H1 (cell line): ENCODE data around the gene SLC7A5. TPM values are rescaled to one million over a fixed set of nuclear protein-coding genes. Genes with fewer than 3 reads are reported as not detected.

ENCODE experiments used
- CTCF ChIA-PET: fragments of 300-600 bp; sonication (Branson Sonifier 250); formaldehyde crosslinking; loops from one replicate; lab custom pipeline; 2021; ENCODE audit not compliant: partially characterized antibody; lab: Charles Lee
- POLR2A ChIA-PET: fragments of 300-600 bp; sonication (Branson Sonifier 250); formaldehyde crosslinking; loops from one replicate; lab custom pipeline; 2021; ENCODE audit warnings: inconsistent platforms; ENCODE audit not compliant: partially characterized antibody; lab: Charles Lee
- DNase-seq, 2 experiments: peaks; one replicate each; pipeline versions ENCODE4 v3.0.0 to v3.0.0-alpha.2; 2010 to 2022; ENCODE audit warnings: low spot score in 2 of 2, low read depth in 1 of 2, mixed read lengths in 1 of 2
- FAIRE-seq: peaks from 2 replicates; lab custom pipeline; 2011; peaks lifted over from hg19 to GRCh38; lab: Jason Lieb, UNC
- H2AFZ ChIP-seq: 2 replicates; pipeline ENCODE4 v1.8.1; 2012; ENCODE audit warnings: low read length, inconsistent platforms
- H2AK5ac ChIP-seq: 2 replicates; pipeline ENCODE4 v1.6.1; 2013; ENCODE audit warnings: low read depth, low read length
- H2BK120ac ChIP-seq: replicated peaks from 2 replicates; pipeline ENCODE3; 2013; ENCODE audit warnings: low read depth, low read length, inconsistent platforms
- H2BK12ac ChIP-seq: 2 replicates; pipeline ENCODE4 v1.6.1; 2013; ENCODE audit warnings: low read depth, low read length
- H2BK15ac ChIP-seq: 2 replicates; pipeline ENCODE4 v1.6.1; 2013; ENCODE audit warnings: low read length
- H2BK20ac ChIP-seq: 2 replicates; pipeline ENCODE4 v1.6.1; 2013; ENCODE audit warnings: low read length
- H2BK5ac ChIP-seq: 2 replicates; pipeline ENCODE4 v1.6.1; 2013; ENCODE audit warnings: low read depth, low read length
- H3K14ac ChIP-seq: 2 replicates; pipeline ENCODE4 v1.6.1; 2013; ENCODE audit warnings: inconsistent platforms; ENCODE audit not compliant: insufficient read length
- H3K18ac ChIP-seq: 2 replicates; pipeline ENCODE4 v1.6.1; 2013; ENCODE audit warnings: low read length; ENCODE audit errors: extremely low read depth
- H3K23ac ChIP-seq: 2 replicates; pipeline ENCODE4 v1.6.1; 2013; ENCODE audit warnings: inconsistent platforms; ENCODE audit not compliant: insufficient read length
- H3K23me2 ChIP-seq: 2 replicates; pipeline ENCODE4 v1.6.1; 2013; ENCODE audit warnings: low read depth, low read length
- H3K27ac ChIP-seq: 2 replicates; pipeline ENCODE4 v1.6.1; 2011; ENCODE audit warnings: low read depth, low read length, inconsistent platforms
- H3K27me3 ChIP-seq, 4 experiments: replicated peaks in 1 of 4; 1 replicate in 1 of 4; 2 replicates in 3 of 4; pipeline versions ENCODE4 v1.6.1 to v1.8.1; 2011 to 2013; ENCODE audit warnings: low read length in 3 of 4, mild to moderate bottlenecking in 3 of 4, inconsistent platforms in 2 of 4, mixed read lengths in 2 of 4, moderate library complexity in 1 of 4; ENCODE audit not compliant: control insufficient read depth in 3 of 4, insufficient read depth in 3 of 4; ENCODE audit errors: extremely low read depth in 1 of 4
- H3K36me3 ChIP-seq, 4 experiments: 2 replicates each; pipeline versions ENCODE4 v1.6.1 to v1.8.1; 2011 to 2013; ENCODE audit warnings: mild to moderate bottlenecking in 4 of 4, low read length in 3 of 4, moderate library complexity in 2 of 4, control low read depth in 1 of 4, inconsistent platforms in 1 of 4; ENCODE audit not compliant: insufficient read depth in 4 of 4, control insufficient read depth in 2 of 4
- H3K4ac ChIP-seq: replicated peaks from 2 replicates; pipeline ENCODE3; 2013; ENCODE audit warnings: low read length, low read depth, mixed read lengths, inconsistent platforms; ENCODE audit not compliant: insufficient read length
- H3K4me1 ChIP-seq, 4 experiments: replicated peaks in 1 of 4; 1 replicate in 1 of 4; 2 replicates in 3 of 4; pipeline versions ENCODE4 v1.6.1 to v1.8.1; 2011 to 2013; ENCODE audit warnings: low read length in 3 of 4, inconsistent platforms in 2 of 4, mixed read lengths in 1 of 4; ENCODE audit not compliant: insufficient read depth in 4 of 4, control insufficient read depth in 3 of 4
- H3K4me2 ChIP-seq, 2 experiments: 2 replicates each; pipeline versions ENCODE4 v1.6.1 to v1.8.1; 2011 to 2013; ENCODE audit warnings: low read depth in 2 of 2, low read length in 2 of 2, control low read depth in 1 of 2, inconsistent platforms in 1 of 2, mild to moderate bottlenecking in 1 of 2; ENCODE audit not compliant: insufficient read depth in 1 of 2
- H3K4me3 ChIP-seq, 4 experiments: fragments of 200-600, 300-600 bp in 1 of 4; sonication (generic), shearing (Covaris generic), sonication (Bioruptor Twin) in 1 of 4; 2 replicates each; pipeline versions ENCODE4 v1.5.1 to v1.8.1; 2011 to 2016; ENCODE audit warnings: low read length in 4 of 4, low read depth in 3 of 4, control low read depth in 2 of 4, inconsistent platforms in 2 of 4, mild to moderate bottlenecking in 2 of 4, mixed read lengths in 1 of 4, moderate library complexity in 1 of 4; ENCODE audit not compliant: insufficient read depth in 2 of 4; ENCODE audit errors: extremely low read depth in 1 of 4
- H3K56ac ChIP-seq: replicated peaks from 2 replicates; pipeline ENCODE3; 2013; ENCODE audit warnings: low read depth, mild to moderate bottlenecking, mixed read lengths, low read length, inconsistent platforms; ENCODE audit not compliant: insufficient read length
- H3K79me1 ChIP-seq: 2 replicates; pipeline ENCODE4 v1.6.1; 2013; ENCODE audit warnings: low read depth, low read length, control low read depth
- H3K79me2 ChIP-seq, 2 experiments: 2 replicates each; pipeline versions ENCODE4 v1.6.1 to v1.8.1; 2012 to 2013; ENCODE audit warnings: low read length in 2 of 2, mild to moderate bottlenecking in 2 of 2, inconsistent platforms in 1 of 2; ENCODE audit not compliant: insufficient read depth in 2 of 2, control insufficient read depth in 1 of 2
- H3K9ac ChIP-seq, 4 experiments: replicated peaks in 1 of 4; 1 replicate in 1 of 4; 2 replicates in 3 of 4; pipeline versions ENCODE4 v1.6.1 to v1.8.1; 2011 to 2013; ENCODE audit warnings: low read depth in 3 of 4, low read length in 3 of 4, control low read depth in 2 of 4, mild to moderate bottlenecking in 2 of 4, moderate library complexity in 2 of 4, inconsistent platforms in 1 of 4; ENCODE audit errors: extremely low read depth in 1 of 4
- H3K9me3 ChIP-seq, 2 experiments: 2 replicates each; pipeline versions ENCODE4 v1.6.1 to v1.8.1; 2012 to 2013; ENCODE audit warnings: mild to moderate bottlenecking in 2 of 2, moderate library complexity in 2 of 2, control low read depth in 1 of 2, inconsistent platforms in 1 of 2, low read depth in 1 of 2, low read length in 1 of 2, mixed read lengths in 1 of 2; ENCODE audit not compliant: insufficient read depth in 2 of 2
- H4K20me1 ChIP-seq, 2 experiments: replicated peaks in 1 of 2; 2 replicates each; pipeline versions ENCODE3 to v1.8.1; 2011 to 2013; ENCODE audit warnings: inconsistent platforms in 2 of 2, low read length in 2 of 2, mild to moderate bottlenecking in 1 of 2; ENCODE audit not compliant: insufficient read depth in 2 of 2, control insufficient read depth in 1 of 2
- H4K5ac ChIP-seq: 2 replicates; pipeline ENCODE4 v1.6.1; 2013; ENCODE audit warnings: low read length, low read depth, mixed read lengths, inconsistent platforms; ENCODE audit not compliant: insufficient read length
- H4K8ac ChIP-seq: 2 replicates; pipeline ENCODE4 v1.8.0; 2013; ENCODE audit warnings: mild to moderate bottlenecking, moderate library complexity, low read length, inconsistent platforms; ENCODE audit not compliant: insufficient read depth; ENCODE audit errors: extremely low read depth
- H4K91ac ChIP-seq: replicated peaks from 2 replicates; pipeline ENCODE3; 2013; ENCODE audit warnings: low read length, mixed read lengths, inconsistent platforms; ENCODE audit not compliant: insufficient read length
- KDM4A ChIP-seq: IDR thresholded peaks from one replicate; pipeline ENCODE4 v1.7.1; 2012; ENCODE audit warnings: low read depth, mild to moderate bottlenecking, moderate library complexity, low read length, inconsistent platforms; ENCODE audit not compliant: severe bottlenecking
- NANOG ChIP-seq: IDR thresholded peaks from 2 replicates; pipeline ENCODE4 v1.6.1; 2011; ENCODE audit warnings: low read length, low read depth, mild to moderate bottlenecking, inconsistent platforms; ENCODE audit not compliant: insufficient read depth, poor library complexity, severe bottlenecking
- SAP30 ChIP-seq: fragments of 300-600 bp; sonication (generic); IDR thresholded peaks from 2 replicates; pipeline ENCODE4 v1.7.1; 2012; ENCODE audit warnings: low read length, moderate library complexity, mild to moderate bottlenecking, inconsistent platforms; ENCODE audit not compliant: insufficient read depth, insufficient replicate concordance
- TCF12 ChIP-seq: IDR thresholded peaks from 2 replicates; pipeline ENCODE4 v1.6.1; 2011; ENCODE audit warnings: low read depth, mild to moderate bottlenecking, low read length
- WGBS, 2 experiments: shearing (Covaris generic) in 1 of 2; methylation state at CpG; one replicate each; pipeline versions ENCODE4 v1.1.6 to v1.1.7; 2013 to 2015; ENCODE audit warnings: low lambda C conversion rate in 2 of 2, mixed read lengths in 2 of 2, inconsistent platforms in 1 of 2, low coverage in 1 of 2, missing lambda C conversion rate in 1 of 2; ENCODE audit not compliant: insufficient replicate concordance in 2 of 2, insufficient coverage in 1 of 2, insufficient read length in 1 of 2; ENCODE audit errors: extremely low coverage in 1 of 2, missing lambda C conversion rate in 1 of 2; 5-methylcytosine and 5-hydroxymethylcytosine counted together
- polyA plus RNA-seq, 7 experiments: library from polyadenylated mRNA; depleted of rRNA in 3 of 7; stranded (reverse) in 5 of 7; unstranded in 2 of 7; fragments of >200 nt in 5 of 7; fragments of 200-250 nt in 2 of 7; gene quantifications; 1 replicate in 5 of 7; 2 replicates in 1 of 7; 4 replicates in 1 of 7; pipeline versions ENCODE4 v1.2.1 to v1.2.3, GENCODE V29; 2011 to 2013; ENCODE audit warnings: missing spikeins in 2 of 7, mixed read lengths in 2 of 7
- total RNA-seq: library from RNA; stranded (reverse); fragmentation: NEBNext Ultra II Directional; extraction: Animal tissue kit (Norgen Biotek cat#: 25700); gene quantifications from 2 replicates; pipeline ENCODE4 v1.2.1, GENCODE V29; 2021

The SLC7A5 gene
- total and polyA plus RNA-seq, 2 of the 8 experiments (the other 6 are each of a cell fraction or from before 2014, with no cell fraction given), result 68.2 to 341 TPM

- H4K8ac ChIP-seq, result no peak overlapping the region
- H3K9me3 ChIP-seq, result peaks cover 0 to 6% of the 10 kb centered on the region in 2 experiments; a peak in 2 of 4 replicates
- no peaks in the 10 kb centered on the region for H4K20me1 ChIP-seq
- H3K4me3 ChIP-seq, result no peak overlapping the region
- no peaks in the 10 kb centered on the region for H3K79me2 ChIP-seq
- 0 out of 2 replicates have a peak overlapping the region, but pooled peaks have one; percentile 32 for H3K18ac ChIP-seq
- no peaks in the 10 kb centered on the region; a peak in 1 of 7 replicates for H3K27me3 ChIP-seq
- H2AK5ac ChIP-seq, result no peak overlapping the region
- ChIA-PET CTCF (interaction anchor here (0.8 to 1.4 kb wide), 2 partner anchors 87 to 97 kb away, joined by 3 to 4 read pairs; no protein-coding TSS in a partner anchor), POLR2A (interaction anchor here (1.9 kb wide), 1 partner anchor 113 kb away, joined by 4 read pairs; the partner anchor contains the start of gene KLHDC4)
- H2BK120ac ChIP-seq, result no peak overlapping the region
- H2AFZ ChIP-seq, result no peak overlapping the region
- peaks cover 6% of the 10 kb centered on the region for H3K23me2 ChIP-seq
- no peaks in the 10 kb centered on the region for H3K79me1 ChIP-seq
- no peak overlapping the region for H2BK5ac ChIP-seq
- WGBS, 2 experiments, result 72% methylated on average over 5 of the region's 5 CpGs; no CpG with 5 or more reads in 1 of the 2 experiments
- H3K36me3 ChIP-seq, result no peaks in the 10 kb centered on the region
- H4K5ac ChIP-seq, result no peak overlapping the region
- H3K4me2 ChIP-seq, result no peak overlapping the region
- no peak overlapping the region for H2BK12ac ChIP-seq
- no peak for TF ChIP-seq KDM4A
- peak; percentile 69 for TF ChIP-seq NANOG
- TF ChIP-seq SAP30, result no peak
- TF ChIP-seq TCF12, result 0 out of 2 replicates have a peak, but pooled peaks have one; percentile 25
- H3K27ac ChIP-seq, result no peak overlapping the region
- H3K56ac ChIP-seq, result no peak overlapping the region
- no peak overlapping the region for H3K14ac ChIP-seq
- DNase-seq (no peak), FAIRE-seq (no peak)
- no peak overlapping the region for H3K4ac ChIP-seq
- no peak overlapping the region; a peak in 1 of 7 replicates for H3K9ac ChIP-seq
- peak overlapping the region; percentile 81; the same call in 1 of the 2 replicates for H2BK15ac ChIP-seq
- H3K4me1 ChIP-seq, result peaks cover 3 to 26% (median 13%) of the 10 kb centered on the region in 4 experiments
- H3K23ac ChIP-seq, result no peak overlapping the region
- peak overlapping the region; percentile 96; the same call in 1 of the 2 replicates for H2BK20ac ChIP-seq
- no peak overlapping the region for H4K91ac ChIP-seq
These were observed 9.4 kb upstream of the SLC7A5 start for GRCh38 chr16:87878704-87879103.
